NCI-H2171 (cell line): ENCODE results near the gene DPF3.

ENCODE experiments used
- DNase-seq: peaks from one replicate; lab custom pipeline; 2025; lab: John Stamatoyannopoulos, UW

Gene DPF3

GRCh38 chr14:72741826-72742117 lies 152.1 kb downstream of the DPF3 start:
- no peak for DNase-seq

DNA sequence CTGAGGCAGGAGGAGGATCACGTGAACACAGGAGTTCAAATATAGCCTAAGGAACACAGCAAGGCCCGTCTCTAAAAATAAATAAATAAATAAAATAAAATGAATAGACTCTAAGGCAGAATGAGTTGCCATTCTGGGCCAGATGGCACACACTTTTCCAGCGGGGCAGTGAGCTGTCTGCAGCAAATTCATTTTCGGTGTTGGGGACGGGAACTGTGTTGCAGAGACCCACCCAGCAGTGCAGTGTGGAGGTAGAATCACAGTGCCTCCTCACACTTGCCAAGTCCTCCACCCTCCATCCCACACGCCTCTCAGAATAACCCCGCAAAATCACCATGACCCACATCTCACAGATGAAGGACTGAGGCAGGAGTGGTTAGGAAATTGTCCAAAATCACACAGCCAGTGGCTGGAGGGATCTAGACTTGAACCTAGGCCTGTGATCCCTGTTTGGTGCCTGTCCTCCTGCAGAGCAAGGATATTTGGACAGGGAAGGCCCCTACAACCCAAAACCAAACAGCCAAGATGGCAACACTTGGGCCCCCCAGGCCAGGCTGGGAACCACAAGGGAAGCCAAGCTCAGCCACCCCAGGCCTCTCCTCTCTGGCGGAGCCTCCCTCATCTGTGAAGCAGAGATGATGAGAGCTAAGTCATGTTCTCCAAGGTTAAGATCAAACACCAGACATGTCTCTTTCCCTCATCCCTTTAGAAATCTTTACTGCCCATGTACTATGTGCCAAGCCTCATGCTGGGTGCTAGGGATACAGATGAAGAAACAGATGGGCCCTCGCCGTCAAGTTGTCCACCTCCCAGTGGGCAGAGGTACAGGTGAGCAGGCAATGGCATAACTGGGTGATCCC lies 152.7 kb downstream of the DPF3 start:
- DNase-seq = no peak

- DNase-seq = no peak
These were observed 153.4 kb downstream of the DPF3 start for GRCh38 chr14:72740504-72740961.

DNA sequence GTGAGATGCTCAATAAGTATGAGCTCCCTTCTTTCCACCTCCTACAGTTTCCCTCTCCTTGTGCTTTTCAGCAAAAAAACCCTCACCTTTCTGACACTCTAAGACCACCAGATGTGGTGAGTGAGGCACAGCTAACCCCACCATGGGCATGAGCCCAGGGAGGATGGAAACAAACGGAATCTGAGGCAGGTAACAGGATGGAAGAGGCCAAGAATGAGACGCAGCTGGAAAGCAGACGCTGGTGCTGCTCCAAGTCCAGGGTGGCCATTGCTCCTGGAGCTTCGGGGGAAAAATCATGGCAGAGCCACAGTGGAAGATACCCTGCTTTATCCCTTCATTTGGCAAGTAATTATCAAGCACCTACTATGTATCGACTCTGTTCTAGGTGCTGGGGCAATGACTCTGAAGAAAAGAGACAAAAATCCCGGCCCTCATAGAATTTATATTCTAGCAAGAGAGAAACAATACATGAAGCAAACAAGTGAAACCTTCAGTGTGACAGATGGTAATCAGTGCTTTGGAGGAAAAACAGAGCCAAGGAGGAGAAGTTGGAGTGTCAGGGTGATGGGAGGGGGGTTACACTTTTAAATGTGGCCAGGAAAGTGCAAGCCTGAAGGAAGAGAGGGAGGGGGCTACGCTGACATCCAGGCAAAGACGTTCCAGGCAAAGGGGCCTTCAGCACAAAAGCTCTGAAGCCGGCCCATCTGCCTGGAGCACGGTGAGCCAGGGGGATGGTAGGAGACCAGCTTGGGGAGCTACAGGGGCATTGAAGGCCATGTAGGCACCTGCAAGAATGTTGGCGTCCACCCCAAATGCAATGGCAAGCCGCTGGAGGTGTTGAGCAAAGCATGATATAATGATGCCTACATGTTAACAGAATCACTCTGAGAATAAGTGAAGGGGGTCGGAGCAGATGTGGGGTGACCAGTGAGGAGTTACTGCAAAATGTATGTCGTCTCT lies 154.2 kb downstream of the DPF3 start:
- DNase-seq = no peak

- DNase-seq = no peak
These were observed 155.7 kb downstream of the DPF3 start for GRCh38 chr14:72738161-72738611.

- DNase-seq = no peak
These were observed 156.3 kb downstream of the DPF3 start for GRCh38 chr14:72737560-72737943.

DNA sequence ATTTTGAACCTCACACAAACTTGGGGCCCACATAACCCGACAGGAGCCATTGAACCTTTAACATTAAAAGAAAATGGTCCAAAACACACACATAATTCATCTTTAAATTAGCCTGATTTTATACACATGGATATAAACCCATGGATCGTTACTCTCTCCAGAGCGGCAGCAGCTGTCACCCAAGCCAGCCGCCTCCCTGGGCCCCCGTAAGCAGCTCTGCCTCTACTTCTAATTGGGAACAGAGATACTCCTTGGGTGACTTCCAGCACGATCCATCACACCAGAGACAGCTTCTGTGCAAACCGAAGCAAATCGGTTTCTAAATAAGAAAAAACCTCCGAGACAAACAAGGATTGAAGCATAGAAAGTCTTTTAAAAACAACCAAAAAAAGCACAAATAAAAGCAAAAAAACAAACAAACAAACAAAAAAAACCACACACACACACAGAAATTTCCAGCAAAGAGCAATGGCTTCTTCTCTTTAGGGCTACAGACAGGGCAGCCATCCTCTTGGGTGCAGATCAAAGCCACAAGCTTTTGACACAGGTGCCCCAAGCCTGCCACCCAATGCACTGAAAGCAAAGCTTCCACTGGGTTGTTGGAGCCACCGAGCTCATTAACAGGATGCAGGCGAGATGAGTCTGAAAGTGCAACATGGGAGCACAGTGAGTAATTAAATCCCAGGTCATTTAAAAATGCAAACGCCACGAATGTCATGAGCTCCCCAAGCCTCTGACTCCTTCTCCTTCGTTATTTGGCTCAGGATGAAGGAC lies 156.9 kb downstream of the DPF3 start:
- peak; percentile 35 for DNase-seq

DNA sequence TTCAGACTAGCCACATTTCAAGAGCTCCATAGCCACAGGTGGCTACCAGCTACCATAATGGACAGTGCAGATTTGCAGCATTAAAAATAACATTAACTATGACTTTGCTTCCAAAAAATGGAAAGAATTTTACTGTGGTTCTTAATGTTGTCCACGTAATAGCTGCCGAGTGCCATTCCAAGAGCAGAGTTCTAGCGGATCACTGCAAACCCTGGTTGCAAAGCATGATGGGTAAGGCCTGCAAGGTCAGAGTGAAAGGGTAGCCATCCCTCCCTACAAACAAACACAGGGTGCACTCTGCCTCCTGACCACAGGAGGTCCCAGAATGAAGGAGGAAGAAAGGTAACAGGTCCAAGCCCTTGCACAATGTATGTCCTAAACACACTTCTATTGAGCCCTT lies 157.6 kb downstream of the DPF3 start:
- peak; percentile 31 for DNase-seq

DNA sequence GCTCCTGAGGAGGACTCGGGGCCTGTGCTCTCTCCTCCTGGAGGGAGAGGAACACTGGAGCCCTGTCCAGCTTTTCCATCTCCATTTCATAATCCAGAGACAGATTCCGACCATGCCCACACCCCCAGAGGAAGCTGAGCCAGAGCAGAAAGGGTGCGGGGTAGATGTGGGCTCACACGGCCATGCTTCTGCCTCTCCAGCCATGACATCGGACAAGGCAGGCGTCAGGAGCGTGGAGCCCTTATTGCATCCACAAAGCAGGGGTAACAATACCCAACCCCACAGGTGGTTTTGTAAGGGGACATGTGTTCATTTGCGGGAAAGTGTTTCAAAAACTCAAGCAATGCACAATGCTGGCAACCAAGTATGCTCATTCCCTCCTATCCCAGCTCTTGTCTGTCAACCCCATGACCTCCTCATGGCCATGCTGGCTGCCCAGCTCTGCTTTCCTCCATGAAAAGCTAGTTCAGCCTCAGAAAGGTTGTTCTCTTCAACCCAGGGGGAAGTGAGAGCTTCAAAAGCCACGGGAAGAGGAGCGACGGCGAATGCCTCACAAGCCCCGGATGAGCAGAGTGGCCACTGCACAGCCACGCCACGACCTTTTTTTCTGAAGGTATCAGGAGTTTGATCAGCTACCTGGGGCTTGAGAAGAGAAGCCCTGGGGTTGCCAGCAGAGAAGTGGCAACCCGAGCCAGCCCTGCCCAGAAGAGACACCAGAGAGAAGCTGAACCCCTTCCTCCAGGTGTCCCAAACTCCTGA lies 161.7 kb downstream of the DPF3 start:
- DNase-seq = no peak

- DNase-seq = no peak
These were observed 162.5 kb downstream of the DPF3 start for GRCh38 chr14:72731252-72732020.

DNA sequence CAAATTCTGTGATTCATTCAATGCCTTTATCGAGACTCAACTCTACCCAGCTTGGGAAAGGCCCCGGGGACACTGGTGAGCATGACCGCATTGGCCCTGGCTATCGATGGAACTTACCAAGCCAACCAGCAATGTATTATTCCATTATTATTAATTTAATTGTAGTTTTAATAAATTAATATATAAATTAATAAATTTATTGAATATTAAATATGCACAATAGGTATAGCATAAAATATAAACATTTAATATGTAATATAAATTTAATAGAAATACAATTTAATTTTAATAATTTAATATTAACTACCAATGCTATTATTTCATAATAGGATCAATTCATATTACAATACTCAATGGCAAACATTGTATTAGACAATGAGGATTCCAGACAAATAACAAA lies 163.4 kb downstream of the DPF3 start:
- no peak for DNase-seq

DNA sequence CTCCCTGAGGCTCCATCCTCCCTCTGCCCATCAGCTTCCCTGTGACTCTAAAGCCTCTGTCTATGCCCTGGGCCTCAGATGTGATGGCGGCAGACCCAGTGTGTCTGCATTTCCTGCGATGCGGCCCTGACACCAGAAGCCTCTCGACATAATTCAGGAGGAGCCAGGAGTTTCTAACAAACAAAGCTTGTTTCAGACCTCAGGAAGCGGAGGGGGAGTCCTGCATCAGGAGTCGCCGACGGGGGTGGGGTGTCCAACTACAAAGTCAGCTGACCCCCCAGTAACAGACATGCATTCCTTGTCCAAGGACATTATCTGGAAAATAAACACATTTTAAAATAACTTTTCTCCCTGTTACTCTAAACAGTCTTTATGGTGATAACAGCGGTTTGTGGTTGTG lies 167.5 kb downstream of the DPF3 start:
- DNase-seq = no peak

DNA sequence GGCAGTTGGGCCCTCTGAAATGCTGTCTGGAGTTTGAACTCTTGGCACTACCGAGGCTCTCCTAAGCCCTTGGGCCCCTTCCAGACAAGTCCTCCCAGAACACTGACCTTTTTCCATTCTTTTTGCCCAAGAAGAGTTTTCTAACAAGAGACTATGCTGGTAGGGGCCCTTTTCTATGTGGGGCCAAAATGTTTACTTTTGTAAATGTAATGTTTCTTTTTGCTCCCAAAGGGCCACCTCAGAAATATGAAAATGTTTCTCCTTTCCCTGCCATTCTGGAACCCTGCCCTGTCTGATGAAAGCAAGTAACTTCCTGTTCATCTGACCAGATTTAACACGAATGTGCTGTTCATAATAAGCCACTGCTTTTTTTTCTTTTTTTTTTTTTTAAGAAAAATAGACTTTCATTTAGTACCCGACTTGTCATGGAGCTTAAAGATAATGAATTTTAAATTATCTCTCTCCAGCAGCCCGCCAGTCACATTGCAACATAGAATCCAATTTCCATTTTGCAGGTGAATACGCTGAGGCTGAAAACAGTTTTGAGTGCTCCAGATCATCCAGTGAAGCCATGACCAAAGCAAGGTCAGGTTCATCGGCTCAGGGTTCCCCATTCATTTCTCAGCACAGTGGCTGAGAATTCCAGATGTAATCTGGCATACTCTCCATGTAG lies 169.9 kb downstream of the DPF3 start:
- DNase-seq = no peak

- no peak for DNase-seq
These were observed 171.6 kb downstream of the DPF3 start for GRCh38 chr14:72722201-72722785.

GRCh38 chr14:72721083-72721482 lies 172.8 kb downstream of the DPF3 start:
- DNase-seq = no peak

- DNase-seq = no peak
These were observed 176.7 kb downstream of the DPF3 start for GRCh38 chr14:72717220-72717619.

GRCh38 chr14:72716476-72716875 lies 177.4 kb downstream of the DPF3 start:
- DNase-seq = no peak

DNA sequence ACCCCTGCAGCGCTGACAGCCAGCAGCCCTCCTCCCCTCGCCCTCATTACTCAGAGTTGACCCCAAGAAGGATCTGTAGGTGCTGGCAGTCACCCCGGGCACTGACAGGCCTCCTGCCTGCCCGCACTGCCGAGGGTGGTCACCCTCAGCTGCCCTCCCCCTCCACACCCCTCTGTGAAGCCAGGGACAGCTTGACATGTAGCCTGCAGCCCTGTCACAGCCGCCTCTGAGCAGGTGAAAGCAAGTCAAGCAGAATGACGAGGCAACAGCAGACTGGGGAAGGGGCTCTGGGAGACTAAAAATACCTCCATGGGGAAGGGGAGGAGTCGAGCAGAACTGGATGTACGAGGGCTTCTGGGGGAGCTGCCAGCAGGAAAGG lies 178.1 kb downstream of the DPF3 start:
- no peak for DNase-seq

DNA sequence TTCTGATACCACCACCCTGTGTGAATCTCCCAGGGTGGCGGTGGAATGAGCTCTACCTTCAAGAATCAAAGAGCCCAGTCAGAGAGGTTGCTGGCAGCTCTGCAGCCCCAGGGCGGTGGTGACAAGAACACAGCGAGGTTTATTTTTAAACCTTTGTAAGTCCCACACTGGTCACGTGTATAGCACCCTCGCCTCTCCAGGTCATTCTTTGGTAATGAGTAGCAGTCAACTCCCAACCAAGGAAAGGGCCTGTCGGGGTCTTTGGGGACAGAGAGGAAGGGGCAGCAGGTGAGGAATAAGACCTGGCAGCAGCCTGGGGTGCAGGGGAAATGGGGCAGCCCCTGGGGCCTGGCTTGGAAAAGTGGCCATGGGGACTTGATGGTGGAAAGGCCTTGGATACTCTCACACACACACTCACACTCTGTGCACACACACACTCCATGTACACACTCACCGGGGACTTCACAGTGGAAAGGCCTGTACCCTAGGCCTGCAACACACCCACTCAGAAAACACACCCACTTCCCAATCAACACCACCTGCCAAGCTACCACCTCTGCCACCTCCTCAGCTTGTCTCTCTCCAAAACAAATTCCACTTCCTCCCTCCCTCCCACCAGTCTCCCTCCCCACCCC lies 178.6 kb downstream of the DPF3 start:
- DNase-seq = no peak
